HepG2 (cell line): ENCODE results near the gene ACAT1. TPM values are rescaled to one million over a fixed set of nuclear protein-coding genes. Genes with fewer than 3 reads are reported as not detected.

ENCODE experiments used
- CREB1 ChIP-seq, 2 experiments: fragments of 450-650 bp in 1 of 2; IDR thresholded peaks; 2 replicates each; pipeline ENCODE4 v1.6.1; 2016 to 2017; ENCODE audit warnings: control low read depth in 1 of 2, mild to moderate bottlenecking in 1 of 2, missing compliant biosample characterization in 1 of 2, missing genetic modification characterization in 1 of 2
- FOXK2 ChIP-seq: fragments of 450-650 bp; IDR thresholded peaks from 2 replicates; pipeline ENCODE4 v1.6.1; 2016
- KDM4B ChIP-seq: sonication (generic); formaldehyde crosslinking; IDR thresholded peaks from 2 replicates; pipeline ENCODE4 v1.4.0; 2020; ENCODE audit warnings: missing genetic modification reagents
- NCOA5 ChIP-seq: sonication (generic); formaldehyde crosslinking; IDR thresholded peaks from 2 replicates; pipeline ENCODE4 v1.4.0; 2020; ENCODE audit warnings: missing genetic modification reagents
- NR2F1 ChIP-seq, 2 experiments: fragments of 450-650 bp in 1 of 2; formaldehyde crosslinking in 1 of 2; IDR thresholded peaks; 2 replicates each; pipeline versions ENCODE4 v1.5.0 to v1.6.1; 2016 to 2020; ENCODE audit warnings: mild to moderate bottlenecking in 1 of 2, missing compliant biosample characterization in 1 of 2, missing genetic modification reagents in 1 of 2, moderate library complexity in 1 of 2
- PHF5A ChIP-seq: IDR thresholded peaks from one replicate; pipeline ENCODE4 v1.6.1; 2018; ENCODE audit warnings: low read depth, missing genetic modification reagents; ENCODE audit not compliant: unreplicated experiment
- SP2 ChIP-seq: sonication (generic); formaldehyde crosslinking; IDR thresholded peaks from 2 replicates; pipeline ENCODE4 v1.5.1; 2020; ENCODE audit warnings: mild to moderate bottlenecking, missing genetic modification reagents
- TCF7 ChIP-seq: sonication (generic); IDR thresholded peaks from 2 replicates; pipeline ENCODE4 v1.6.1; 2016; ENCODE audit warnings: antibody characterized with exemption, low read depth
- TOE1 ChIP-seq: sonication (generic); formaldehyde crosslinking; IDR thresholded peaks from 2 replicates; pipeline ENCODE4 v1.4.0; 2020; ENCODE audit warnings: mild to moderate bottlenecking, missing genetic modification reagents
- ZFX ChIP-seq: sonication (generic); formaldehyde crosslinking; IDR thresholded peaks from 2 replicates; pipeline ENCODE4 v1.4.0; 2020; ENCODE audit warnings: mild to moderate bottlenecking, low read depth, missing genetic modification reagents, moderate library complexity
- ZNF12 ChIP-seq: sonication (generic); formaldehyde crosslinking; IDR thresholded peaks from 2 replicates; pipeline ENCODE4 v1.5.0; 2020; ENCODE audit warnings: missing genetic modification reagents
- ZNF577 ChIP-seq: sonication (generic); formaldehyde crosslinking; IDR thresholded peaks from 2 replicates; pipeline ENCODE4 v1.4.0; 2020; ENCODE audit warnings: mild to moderate bottlenecking, low read depth, missing genetic modification reagents, borderline replicate concordance
- ZNF619 ChIP-seq: sonication (generic); formaldehyde crosslinking; IDR thresholded peaks from 2 replicates; pipeline ENCODE4 v1.4.0; 2020; ENCODE audit warnings: mild to moderate bottlenecking, missing genetic modification reagents
- ZNF878 ChIP-seq: sonication (generic); formaldehyde crosslinking; IDR thresholded peaks from 2 replicates; pipeline ENCODE4 v1.8.1; 2023; ENCODE audit warnings: mild to moderate bottlenecking, missing genetic modification reagents, moderate library complexity
- polyA plus RNA-seq, 8 experiments: library from polyadenylated mRNA; depleted of rRNA in 3 of 8; stranded (reverse) in 7 of 8; unstranded in 1 of 8; fragments of >200 nt; fragmentation: Illumina TruSeq in 4 of 8; extraction: Trizol in 4 of 8; gene quantifications; 2 replicates each; pipeline versions ENCODE4 v1.2.1 to v1.2.3, GENCODE V29; 2011 to 2016; ENCODE audit warnings: low read depth in 4 of 8, missing spikeins in 1 of 8, mixed read lengths in 1 of 8; ENCODE audit not compliant: insufficient read depth in 1 of 8
- total RNA-seq, 5 experiments: library from RNA; depleted of rRNA; stranded (reverse); fragments of >200 nt; fragmentation: Illumina TruSeq; extraction: Trizol; gene quantifications; 2 replicates each; pipeline ENCODE4 v1.2.3, GENCODE V29; 2016; ENCODE audit warnings: low read depth in 1 of 5
- TF ChIP-seq, protein P1 (sequence below): sonication (generic); formaldehyde crosslinking; IDR thresholded peaks from 2 replicates; pipeline ENCODE4 v1.8.0; 2022; ENCODE audit warnings: low read depth, missing genetic modification reagents
- TF ChIP-seq, protein P2 (sequence below): sonication (generic); formaldehyde crosslinking; IDR thresholded peaks from 2 replicates; pipeline ENCODE4 v1.9.0; 2021; ENCODE audit warnings: missing genetic modification reagents, borderline replicate concordance
- TF ChIP-seq, protein P3 (sequence below): sonication (generic); formaldehyde crosslinking; IDR thresholded peaks from 2 replicates; pipeline ENCODE4 v1.5.1; 2020; ENCODE audit warnings: mild to moderate bottlenecking, missing genetic modification reagents, moderate library complexity
- TF ChIP-seq, protein P4 (sequence below): IDR thresholded peaks from 2 replicates; pipeline ENCODE4 v1.6.1; 2012; ENCODE audit warnings: low read length, improper control_type of control experiment

The ACAT1 gene
- total and polyA plus RNA-seq, 2 of the 13 experiments (the other 11 are each of a cell fraction or from before 2014, with no cell fraction given): 103 to 165 TPM

DNA sequence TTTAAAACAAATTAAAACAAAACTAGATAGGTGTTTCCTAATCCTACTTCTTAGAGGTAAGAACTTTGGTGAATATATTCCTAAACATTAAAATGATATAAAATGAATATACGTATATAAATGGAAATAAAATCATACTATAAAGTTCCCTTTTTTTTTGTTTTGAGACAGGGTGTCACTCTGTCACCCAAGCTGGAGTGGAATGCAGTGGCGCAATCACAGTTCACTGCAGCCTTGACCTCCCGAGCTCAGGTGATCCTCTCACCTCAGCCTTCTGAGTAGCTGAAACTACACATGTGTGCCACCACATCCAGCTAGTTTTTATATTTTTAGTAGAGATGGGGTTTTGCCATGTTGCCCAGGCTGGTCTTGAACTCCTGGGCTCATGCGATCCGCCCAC lies 56.2 kb downstream of the ACAT1 start (continued):
- TF ChIP-seq, protein P1, sequence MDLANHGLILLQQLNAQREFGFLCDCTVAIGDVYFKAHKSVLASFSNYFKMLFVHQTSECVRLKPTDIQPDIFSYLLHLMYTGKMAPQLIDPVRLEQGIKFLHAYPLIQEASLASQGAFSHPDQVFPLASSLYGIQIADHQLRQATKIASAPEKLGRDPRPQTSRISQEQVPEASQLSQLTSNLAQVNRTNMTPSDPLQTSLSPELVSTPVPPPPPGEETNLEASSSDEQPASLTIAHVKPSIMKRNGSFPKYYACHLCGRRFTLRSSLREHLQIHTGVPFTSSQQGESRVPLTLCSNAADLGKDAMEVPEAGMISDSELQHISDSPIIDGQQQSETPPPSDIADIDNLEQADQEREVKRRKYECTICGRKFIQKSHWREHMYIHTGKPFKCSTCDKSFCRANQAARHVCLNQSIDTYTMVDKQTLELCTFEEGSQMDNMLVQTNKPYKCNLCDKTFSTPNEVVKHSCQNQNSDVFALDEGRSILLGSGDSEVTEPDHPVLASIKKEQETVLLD: no peak
- TF ChIP-seq FOXK2: no peak
- no peak for TF ChIP-seq ZNF577 (CRISPR knock-in tag)
- TF ChIP-seq NCOA5: no peak
- TF ChIP-seq CREB1 (IDR thresholded peaks at IDR 0.05): no peak
- TF ChIP-seq CREB1 (CRISPR knock-in tag; IDR thresholded peaks at IDR 0.05): no peak
- no peak for TF ChIP-seq SP2 (CRISPR knock-in tag)
- TF ChIP-seq PHF5A (CRISPR knock-in tag): no peak
- TF ChIP-seq TOE1: no peak
- TF ChIP-seq, protein P2, sequence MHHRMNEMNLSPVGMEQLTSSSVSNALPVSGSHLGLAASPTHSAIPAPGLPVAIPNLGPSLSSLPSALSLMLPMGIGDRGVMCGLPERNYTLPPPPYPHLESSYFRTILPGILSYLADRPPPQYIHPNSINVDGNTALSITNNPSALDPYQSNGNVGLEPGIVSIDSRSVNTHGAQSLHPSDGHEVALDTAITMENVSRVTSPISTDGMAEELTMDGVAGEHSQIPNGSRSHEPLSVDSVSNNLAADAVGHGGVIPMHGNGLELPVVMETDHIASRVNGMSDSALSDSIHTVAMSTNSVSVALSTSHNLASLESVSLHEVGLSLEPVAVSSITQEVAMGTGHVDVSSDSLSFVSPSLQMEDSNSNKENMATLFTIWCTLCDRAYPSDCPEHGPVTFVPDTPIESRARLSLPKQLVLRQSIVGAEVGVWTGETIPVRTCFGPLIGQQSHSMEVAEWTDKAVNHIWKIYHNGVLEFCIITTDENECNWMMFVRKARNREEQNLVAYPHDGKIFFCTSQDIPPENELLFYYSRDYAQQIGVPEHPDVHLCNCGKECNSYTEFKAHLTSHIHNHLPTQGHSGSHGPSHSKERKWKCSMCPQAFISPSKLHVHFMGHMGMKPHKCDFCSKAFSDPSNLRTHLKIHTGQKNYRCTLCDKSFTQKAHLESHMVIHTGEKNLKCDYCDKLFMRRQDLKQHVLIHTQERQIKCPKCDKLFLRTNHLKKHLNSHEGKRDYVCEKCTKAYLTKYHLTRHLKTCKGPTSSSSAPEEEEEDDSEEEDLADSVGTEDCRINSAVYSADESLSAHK (CRISPR knock-in tag): no peak
- TF ChIP-seq KDM4B (CRISPR knock-in tag): no peak
- no peak for TF ChIP-seq ZNF619
- TF ChIP-seq, protein P3, sequence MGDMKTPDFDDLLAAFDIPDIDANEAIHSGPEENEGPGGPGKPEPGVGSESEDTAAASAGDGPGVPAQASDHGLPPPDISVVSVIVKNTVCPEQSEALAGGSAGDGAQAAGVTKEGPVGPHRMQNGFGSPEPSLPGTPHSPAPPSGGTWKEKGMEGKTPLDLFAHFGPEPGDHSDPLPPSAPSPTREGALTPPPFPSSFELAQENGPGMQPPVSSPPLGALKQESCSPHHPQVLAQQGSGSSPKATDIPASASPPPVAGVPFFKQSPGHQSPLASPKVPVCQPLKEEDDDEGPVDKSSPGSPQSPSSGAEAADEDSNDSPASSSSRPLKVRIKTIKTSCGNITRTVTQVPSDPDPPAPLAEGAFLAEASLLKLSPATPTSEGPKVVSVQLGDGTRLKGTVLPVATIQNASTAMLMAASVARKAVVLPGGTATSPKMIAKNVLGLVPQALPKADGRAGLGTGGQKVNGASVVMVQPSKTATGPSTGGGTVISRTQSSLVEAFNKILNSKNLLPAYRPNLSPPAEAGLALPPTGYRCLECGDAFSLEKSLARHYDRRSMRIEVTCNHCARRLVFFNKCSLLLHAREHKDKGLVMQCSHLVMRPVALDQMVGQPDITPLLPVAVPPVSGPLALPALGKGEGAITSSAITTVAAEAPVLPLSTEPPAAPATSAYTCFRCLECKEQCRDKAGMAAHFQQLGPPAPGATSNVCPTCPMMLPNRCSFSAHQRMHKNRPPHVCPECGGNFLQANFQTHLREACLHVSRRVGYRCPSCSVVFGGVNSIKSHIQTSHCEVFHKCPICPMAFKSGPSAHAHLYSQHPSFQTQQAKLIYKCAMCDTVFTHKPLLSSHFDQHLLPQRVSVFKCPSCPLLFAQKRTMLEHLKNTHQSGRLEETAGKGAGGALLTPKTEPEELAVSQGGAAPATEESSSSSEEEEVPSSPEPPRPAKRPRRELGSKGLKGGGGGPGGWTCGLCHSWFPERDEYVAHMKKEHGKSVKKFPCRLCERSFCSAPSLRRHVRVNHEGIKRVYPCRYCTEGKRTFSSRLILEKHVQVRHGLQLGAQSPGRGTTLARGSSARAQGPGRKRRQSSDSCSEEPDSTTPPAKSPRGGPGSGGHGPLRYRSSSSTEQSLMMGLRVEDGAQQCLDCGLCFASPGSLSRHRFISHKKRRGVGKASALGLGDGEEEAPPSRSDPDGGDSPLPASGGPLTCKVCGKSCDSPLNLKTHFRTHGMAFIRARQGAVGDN: no peak
- TF ChIP-seq ZNF878 (CRISPR knock-in tag): no peak
- TF ChIP-seq, protein P4, sequence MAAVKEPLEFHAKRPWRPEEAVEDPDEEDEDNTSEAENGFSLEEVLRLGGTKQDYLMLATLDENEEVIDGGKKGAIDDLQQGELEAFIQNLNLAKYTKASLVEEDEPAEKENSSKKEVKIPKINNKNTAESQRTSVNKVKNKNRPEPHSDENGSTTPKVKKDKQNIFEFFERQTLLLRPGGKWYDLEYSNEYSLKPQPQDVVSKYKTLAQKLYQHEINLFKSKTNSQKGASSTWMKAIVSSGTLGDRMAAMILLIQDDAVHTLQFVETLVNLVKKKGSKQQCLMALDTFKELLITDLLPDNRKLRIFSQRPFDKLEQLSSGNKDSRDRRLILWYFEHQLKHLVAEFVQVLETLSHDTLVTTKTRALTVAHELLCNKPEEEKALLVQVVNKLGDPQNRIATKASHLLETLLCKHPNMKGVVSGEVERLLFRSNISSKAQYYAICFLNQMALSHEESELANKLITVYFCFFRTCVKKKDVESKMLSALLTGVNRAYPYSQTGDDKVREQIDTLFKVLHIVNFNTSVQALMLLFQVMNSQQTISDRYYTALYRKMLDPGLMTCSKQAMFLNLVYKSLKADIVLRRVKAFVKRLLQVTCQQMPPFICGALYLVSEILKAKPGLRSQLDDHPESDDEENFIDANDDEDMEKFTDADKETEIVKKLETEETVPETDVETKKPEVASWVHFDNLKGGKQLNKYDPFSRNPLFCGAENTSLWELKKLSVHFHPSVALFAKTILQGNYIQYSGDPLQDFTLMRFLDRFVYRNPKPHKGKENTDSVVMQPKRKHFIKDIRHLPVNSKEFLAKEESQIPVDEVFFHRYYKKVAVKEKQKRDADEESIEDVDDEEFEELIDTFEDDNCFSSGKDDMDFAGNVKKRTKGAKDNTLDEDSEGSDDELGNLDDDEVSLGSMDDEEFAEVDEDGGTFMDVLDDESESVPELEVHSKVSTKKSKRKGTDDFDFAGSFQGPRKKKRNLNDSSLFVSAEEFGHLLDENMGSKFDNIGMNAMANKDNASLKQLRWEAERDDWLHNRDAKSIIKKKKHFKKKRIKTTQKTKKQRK: no peak
- TF ChIP-seq ZNF12 (CRISPR knock-in tag): no peak
- no peak for TF ChIP-seq ZFX (CRISPR knock-in tag)
- no peak for TF ChIP-seq TCF7
- peak; percentile 70; a peak in 3 of 4 replicates for TF ChIP-seq NR2F1 (CRISPR knock-in tag; IDR thresholded peaks at IDR 0.05)
